Peyer's patch (tissue), 4 donors: ENCODE results near the gene ZNF213. TPM values are rescaled to one million over a fixed set of nuclear protein-coding genes. Genes with fewer than 3 reads are reported as not detected.

Experiments
- DNase-seq, 3 donors: peaks; one replicate each; pipeline ENCODE4 v3.0.0-alpha.2; 2017 to 2019
- H3K27ac ChIP-seq, 4 donors: fragments of 200-600 bp; sonication (generic); one replicate each; pipeline ENCODE4 v1.5.1; 2016 to 2019
- H3K27me3 ChIP-seq, 2 donors: fragments of 200-600 bp; sonication (generic); one replicate each; pipeline ENCODE4 v1.5.1; 2019
- H3K36me3 ChIP-seq, 3 donors: fragments of 200-600 bp; sonication (generic); one replicate each; pipeline ENCODE4 v1.5.1; 2016 to 2019
- H3K4me1 ChIP-seq, 4 donors: fragments of 200-600 bp; sonication (generic); one replicate each; pipeline ENCODE4 v1.5.1; 2016 to 2019
- H3K4me3 ChIP-seq, 4 donors: fragments of 200-600 bp; sonication (generic); 1 replicate in 3 of 4; 2 replicates in 1 of 4; pipeline ENCODE4 v1.5.1; 2016 to 2019; ENCODE audit warnings: mild to moderate bottlenecking in 1 of 4
- H3K9me3 ChIP-seq, 4 donors: fragments of 200-600 bp; sonication (generic); one replicate each; pipeline ENCODE4 v1.5.1; 2016 to 2019; ENCODE audit warnings: mild to moderate bottlenecking in 1 of 4
- POLR2A ChIP-seq, 2 donors: fragments of 450-650 bp; IDR thresholded peaks; one replicate each; pipeline ENCODE4 v1.5.1; 2017; ENCODE audit warnings: antibody characterized with exemption in 2 of 2, mild to moderate bottlenecking in 2 of 2, moderate library complexity in 2 of 2
- total RNA-seq, 4 donors: library from RNA; depleted of rRNA; stranded (reverse); fragments of >200 nt; gene quantifications; one replicate each; pipeline ENCODE4 v1.1.0, GENCODE V29; 2016
- TF ChIP-seq, protein P1 (sequence below), 6 experiments: fragments of 450-650 bp in 4 of 6; fragments of 200-600 bp in 2 of 6; sonication (generic) in 1 of 6; IDR thresholded peaks; one replicate each; pipeline ENCODE4 v1.5.1; 2017 to 2019; ENCODE audit warnings: antibody characterized with exemption in 6 of 6, mild to moderate bottlenecking in 3 of 6, moderate library complexity in 1 of 6

ZNF213 gene
- total RNA-seq, 4 donors from 2014 or later: 14.9 to 40.6 (median 18.4) TPM

DNA sequence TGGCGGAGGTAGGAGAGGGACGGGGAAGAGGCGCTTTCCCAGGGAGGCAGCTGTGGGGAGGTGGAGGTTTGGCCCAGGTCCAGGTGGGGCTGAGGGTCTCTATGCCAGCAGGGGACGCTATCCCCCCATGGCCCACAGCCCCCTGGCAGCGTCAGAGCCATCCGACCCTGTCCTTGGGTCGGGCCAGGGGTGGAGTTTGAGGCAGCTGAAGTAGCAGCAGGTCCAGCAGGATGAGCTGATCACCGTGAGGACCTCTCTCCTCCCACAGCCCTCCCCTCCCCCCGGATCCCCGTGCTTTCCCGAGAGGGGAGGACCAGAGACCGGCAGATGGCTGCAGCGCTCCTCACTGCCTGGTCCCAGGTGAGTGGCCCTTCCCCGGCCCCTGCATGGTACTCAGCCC is 19.3 kb upstream of the ZNF213 start:
- TF ChIP-seq POLR2A (IDR thresholded peaks at IDR 0.05): no peak
- TF ChIP-seq, protein P1, sequence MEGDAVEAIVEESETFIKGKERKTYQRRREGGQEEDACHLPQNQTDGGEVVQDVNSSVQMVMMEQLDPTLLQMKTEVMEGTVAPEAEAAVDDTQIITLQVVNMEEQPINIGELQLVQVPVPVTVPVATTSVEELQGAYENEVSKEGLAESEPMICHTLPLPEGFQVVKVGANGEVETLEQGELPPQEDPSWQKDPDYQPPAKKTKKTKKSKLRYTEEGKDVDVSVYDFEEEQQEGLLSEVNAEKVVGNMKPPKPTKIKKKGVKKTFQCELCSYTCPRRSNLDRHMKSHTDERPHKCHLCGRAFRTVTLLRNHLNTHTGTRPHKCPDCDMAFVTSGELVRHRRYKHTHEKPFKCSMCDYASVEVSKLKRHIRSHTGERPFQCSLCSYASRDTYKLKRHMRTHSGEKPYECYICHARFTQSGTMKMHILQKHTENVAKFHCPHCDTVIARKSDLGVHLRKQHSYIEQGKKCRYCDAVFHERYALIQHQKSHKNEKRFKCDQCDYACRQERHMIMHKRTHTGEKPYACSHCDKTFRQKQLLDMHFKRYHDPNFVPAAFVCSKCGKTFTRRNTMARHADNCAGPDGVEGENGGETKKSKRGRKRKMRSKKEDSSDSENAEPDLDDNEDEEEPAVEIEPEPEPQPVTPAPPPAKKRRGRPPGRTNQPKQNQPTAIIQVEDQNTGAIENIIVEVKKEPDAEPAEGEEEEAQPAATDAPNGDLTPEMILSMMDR (IDR thresholded peaks at IDR 0.05): no peak
- H3K36me3 ChIP-seq: peaks cover 0 to 32% (median 0%) of the 10 kb centered on the region in 3 donors

DNA sequence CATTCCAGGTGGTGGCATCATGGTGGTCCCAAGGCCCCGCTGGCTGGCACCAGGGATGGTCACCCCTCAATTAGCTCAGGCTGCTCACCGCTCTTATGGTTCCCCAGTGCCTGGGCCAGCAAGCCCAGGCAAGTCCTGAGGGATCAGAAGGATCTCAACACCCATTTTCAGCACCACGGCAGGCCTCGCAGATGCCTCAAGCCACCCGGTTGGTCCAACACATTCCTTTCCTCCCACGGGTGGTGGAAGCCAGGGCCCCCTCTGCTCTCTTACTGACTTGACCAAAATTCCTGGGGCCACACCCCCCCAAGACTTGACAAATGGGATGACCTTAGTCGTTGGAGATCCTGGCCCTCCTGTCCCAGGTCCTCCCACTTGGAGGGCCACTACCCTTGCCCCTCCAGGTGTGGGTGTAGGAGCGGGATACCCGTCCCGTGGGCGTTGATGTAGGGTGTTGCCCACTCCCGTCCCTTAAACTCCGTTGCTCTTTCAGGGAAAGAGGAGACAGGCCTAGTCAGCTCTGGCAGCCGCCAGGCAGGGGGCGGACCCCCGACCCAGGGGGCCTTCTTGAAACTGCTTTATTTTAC is 16.5 kb upstream of the ZNF213 start:
- Histone ChIP-seq H3K9me3 (no peaks in the 10 kb centered on the region), H3K36me3 (peaks cover 0 to 34% (median 0%) of the 10 kb centered on the region in 3 donors), H3K27ac (no peak overlapping the region), H3K4me1 (peaks cover 0 to 12% (median 0%) of the 10 kb centered on the region in 4 donors), H3K27me3 (no peaks in the 10 kb centered on the region), H3K4me3 (no peak overlapping the region)
- no peak for TF ChIP-seq POLR2A (IDR thresholded peaks at IDR 0.05)
- TF ChIP-seq, protein P1 (IDR thresholded peaks at IDR 0.05): no peak
- DNase-seq: no peak

More for the DNA sequence above, 19.3 kb upstream of the ZNF213 start:
- Histone ChIP-seq H3K4me1 (peaks cover 0 to 29% (median 0%) of the 10 kb centered on the region in 4 donors), H3K9me3 (no peaks in the 10 kb centered on the region), H3K4me3 (no peak overlapping the region), H3K27me3 (no peaks in the 10 kb centered on the region), H3K27ac (no peak overlapping the region)
- DNase-seq: no peak

DNA sequence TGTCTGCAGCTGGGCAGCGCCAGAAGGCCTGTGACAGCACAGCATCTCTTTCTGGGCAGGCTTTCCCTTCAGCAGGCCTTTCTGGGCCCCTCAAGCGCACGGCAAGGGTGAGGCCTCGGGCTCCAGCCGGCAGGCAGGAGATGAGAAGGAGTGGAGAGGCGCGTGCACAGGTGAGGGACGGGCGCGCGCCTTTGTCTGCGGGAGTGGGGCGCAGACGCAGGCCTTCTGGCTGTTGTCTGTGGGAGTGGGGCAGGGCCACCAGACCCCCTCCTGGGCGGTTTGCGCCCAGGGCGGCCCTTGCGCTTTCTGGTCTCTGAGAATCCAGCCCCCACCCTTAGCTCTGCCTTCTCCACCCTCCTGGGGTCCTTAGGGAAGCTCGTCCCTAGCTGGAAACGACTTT is 16.0 kb upstream of the ZNF213 start:
- no peak overlapping the region for H3K4me3 ChIP-seq
- H3K4me1 ChIP-seq: peaks cover 0 to 12% (median 1%) of the 10 kb centered on the region in 4 donors
- no peak for TF ChIP-seq POLR2A (IDR thresholded peaks at IDR 0.05)
- TF ChIP-seq, protein P1 (IDR thresholded peaks at IDR 0.05): no peak
- peaks cover 0 to 34% (median 0%) of the 10 kb centered on the region in 3 donors for H3K36me3 ChIP-seq
- no peaks in the 10 kb centered on the region for H3K27me3 ChIP-seq
- no peak overlapping the region for H3K27ac ChIP-seq
- no peak for DNase-seq
- no peaks in the 10 kb centered on the region for H3K9me3 ChIP-seq

DNA sequence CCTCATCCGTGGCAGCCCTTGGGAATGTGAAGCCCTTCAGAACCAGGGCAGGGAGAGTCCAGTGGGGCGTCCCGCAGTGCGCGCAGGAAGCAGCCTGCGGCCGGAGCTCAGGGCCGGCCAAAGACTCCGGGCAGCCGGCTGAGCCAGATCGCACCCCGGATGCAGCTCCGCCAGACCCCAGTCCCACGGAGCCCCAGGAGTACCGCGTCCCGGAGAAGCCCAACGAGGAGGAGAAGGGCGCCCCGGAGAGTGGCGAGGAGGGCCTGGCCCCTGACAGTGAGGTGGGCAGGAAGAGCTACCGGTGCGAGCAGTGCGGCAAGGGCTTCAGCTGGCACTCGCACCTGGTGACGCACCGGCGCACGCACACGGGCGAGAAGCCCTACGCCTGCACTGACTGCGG is 15.5 kb upstream of the ZNF213 start:
- Histone ChIP-seq H3K9me3 (no peaks in the 10 kb centered on the region), H3K4me1 (peaks cover 0 to 9% (median 2%) of the 10 kb centered on the region in 4 donors), H3K36me3 (peaks cover 0 to 34% (median 0%) of the 10 kb centered on the region in 3 donors), H3K27me3 (no peaks in the 10 kb centered on the region), H3K4me3 (no peak overlapping the region), H3K27ac (no peak overlapping the region)
- TF ChIP-seq, protein P1 (IDR thresholded peaks at IDR 0.05): no peak
- TF ChIP-seq POLR2A (IDR thresholded peaks at IDR 0.05): no peak
- no peak for DNase-seq

DNA sequence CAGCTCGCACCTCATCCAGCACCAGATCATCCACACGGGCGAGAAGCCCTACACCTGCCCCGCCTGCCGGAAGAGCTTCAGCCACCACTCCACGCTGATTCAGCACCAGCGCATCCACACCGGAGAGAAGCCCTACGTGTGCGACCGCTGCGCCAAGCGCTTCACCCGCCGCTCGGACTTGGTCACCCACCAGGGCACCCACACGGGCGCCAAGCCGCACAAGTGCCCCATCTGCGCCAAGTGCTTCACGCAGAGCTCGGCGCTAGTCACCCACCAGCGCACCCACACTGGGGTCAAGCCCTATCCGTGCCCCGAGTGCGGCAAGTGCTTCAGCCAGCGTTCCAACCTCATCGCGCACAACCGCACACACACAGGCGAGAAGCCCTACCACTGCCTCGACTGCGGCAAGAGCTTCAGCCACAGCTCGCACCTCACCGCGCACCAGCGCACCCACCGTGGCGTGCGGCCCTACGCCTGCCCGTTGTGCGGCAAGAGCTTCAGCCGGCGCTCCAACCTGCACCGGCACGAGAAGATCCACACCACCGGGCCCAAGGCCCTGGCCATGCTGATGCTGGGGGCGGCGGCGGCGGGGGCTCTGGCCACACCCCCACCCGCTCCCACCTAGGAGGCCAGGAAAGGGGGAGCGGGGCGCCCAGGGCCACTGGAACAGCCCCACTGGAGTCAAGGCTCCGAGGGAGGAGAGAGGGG is 15.0 kb upstream of the ZNF213 start:
- no peak for DNase-seq
- H3K27me3 ChIP-seq: no peaks in the 10 kb centered on the region
- peaks cover 0 to 7% (median 2%) of the 10 kb centered on the region in 4 donors for H3K4me1 ChIP-seq
- H3K9me3 ChIP-seq: no peaks in the 10 kb centered on the region
- no peak for TF ChIP-seq POLR2A (IDR thresholded peaks at IDR 0.05)
- TF ChIP-seq, protein P1 (IDR thresholded peaks at IDR 0.05): no peak
- H3K36me3 ChIP-seq: peaks cover 0 to 32% (median 0%) of the 10 kb centered on the region in 3 donors
- no peak overlapping the region for H3K4me3 ChIP-seq
- H3K27ac ChIP-seq: no peak overlapping the region
